ENCODE data around the gene SORCS2.

Gene SORCS2

GRCh38 chr4:7546152-7546808 is 353.9 kb downstream of the SORCS2 start:
- ChIA-PET CTCF (no interaction called here), POLR2A (no interaction called here)
- H3K9me3 ChIP-seq (ENCODE audit: control insufficient read depth, insufficient read depth, low read depth, low read length): no peaks in the 10 kb centered on the region
- H3K27ac ChIP-seq (ENCODE audit: extremely low read depth, low read depth, low read length): no peak overlapping the region
- H3K4me3 ChIP-seq (ENCODE audit: low read depth, low read length): no peak overlapping the region
- H3K36me3 ChIP-seq (ENCODE audit: control insufficient read depth in 2 of 2, insufficient read depth in 1 of 2, low read length in 2 of 2): no peaks in the 10 kb centered on the region
- no peaks in the 10 kb centered on the region for H3K4me1 ChIP-seq (ENCODE audit: control insufficient read depth, insufficient read depth, low read length)
- TF ChIP-seq KLF9 (tag by site-specific recombination; IDR thresholded peaks at IDR 0.05; ENCODE audit: low read depth) (no peak), ZBTB49 (tag by site-specific recombination; IDR thresholded peaks at IDR 0.05; ENCODE audit: low read depth) (no peak), ZNF561 (tag by site-specific recombination; IDR thresholded peaks at IDR 0.05; ENCODE audit: borderline replicate concordance) (no peak), ZSCAN23 (tag by site-specific recombination; IDR thresholded peaks at IDR 0.05) (no peak), ZNF629 (tag by site-specific recombination; IDR thresholded peaks at IDR 0.05) (no peak), ZFP37 (tag by site-specific recombination; IDR thresholded peaks at IDR 0.05) (no peak), ZNF354C (tag by site-specific recombination; IDR thresholded peaks at IDR 0.05; ENCODE audit: borderline replicate concordance, low read depth) (no peak), ZNF488 (tag by site-specific recombination; IDR thresholded peaks at IDR 0.05) (no peak), ZNF549 (tag by site-specific recombination; IDR thresholded peaks at IDR 0.05) (no peak), SALL2 (tag by site-specific recombination; IDR thresholded peaks at IDR 0.05; ENCODE audit: borderline replicate concordance) (no peak), GLIS1 (tag by site-specific recombination; IDR thresholded peaks at IDR 0.05) (no peak), ZNF16 (tag by site-specific recombination; IDR thresholded peaks at IDR 0.05; ENCODE audit: low read depth) (no peak)

DNA sequence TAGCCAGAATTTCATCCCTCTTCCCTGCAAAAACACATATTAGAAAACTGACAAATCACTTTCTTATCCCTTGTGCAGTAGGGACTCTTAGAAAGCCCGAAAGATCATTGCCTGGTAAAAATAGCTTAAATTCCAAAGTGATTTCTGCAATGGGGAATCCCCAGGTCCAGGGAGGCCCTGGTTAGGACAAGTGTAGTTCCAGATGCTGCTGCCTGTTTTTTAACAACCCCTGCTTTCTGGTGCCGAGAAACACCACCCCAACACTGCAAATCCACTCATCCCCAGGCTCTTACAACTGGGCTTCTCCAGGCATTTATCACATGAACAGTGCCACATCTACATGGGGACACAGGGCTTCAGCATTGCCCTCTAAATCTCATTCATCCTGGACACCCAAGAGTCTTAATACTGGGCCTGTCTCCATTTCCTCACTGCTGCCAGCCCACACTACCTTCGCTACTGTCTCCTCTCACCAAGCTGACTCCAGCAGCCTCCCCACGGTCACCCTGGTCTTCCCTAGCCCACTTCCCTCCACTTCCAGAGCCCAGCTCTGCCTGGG is 354.6 kb downstream of the SORCS2 start:
- H3K4me1 ChIP-seq (ENCODE audit: control insufficient read depth, insufficient read depth, low read length): no peaks in the 10 kb centered on the region
- CTCF ChIA-PET: no interaction called here
- H3K9me3 ChIP-seq (ENCODE audit: control insufficient read depth, insufficient read depth, low read depth, low read length): no peaks in the 10 kb centered on the region
- H3K4me3 ChIP-seq (ENCODE audit: low read depth, low read length): no peak overlapping the region
- no peak overlapping the region for H3K27ac ChIP-seq (ENCODE audit: extremely low read depth, low read depth, low read length)
- H3K36me3 ChIP-seq (ENCODE audit: control insufficient read depth in 2 of 2, insufficient read depth in 1 of 2, low read length in 2 of 2): no peaks in the 10 kb centered on the region
- POLR2A ChIA-PET: no interaction called here
- no peak for TF ChIP-seq ZNF324 (tag by site-specific recombination; IDR thresholded peaks at IDR 0.05)
- TF ChIP-seq ZNF623 (tag by site-specific recombination; IDR thresholded peaks at IDR 0.05): no peak
- TF ChIP-seq ZNF677 (tag by site-specific recombination; IDR thresholded peaks at IDR 0.05): no peak
- no peak for TF ChIP-seq ZNF391 (tag by site-specific recombination; IDR thresholded peaks at IDR 0.05; ENCODE audit: borderline replicate concordance, low read depth)
- TF ChIP-seq ZNF624 (tag by site-specific recombination; IDR thresholded peaks at IDR 0.05): no peak
- no peak for TF ChIP-seq ZNF16 (tag by site-specific recombination; IDR thresholded peaks at IDR 0.05; ENCODE audit: low read depth)
- no peak for TF ChIP-seq ZNF350 (tag by site-specific recombination; IDR thresholded peaks at IDR 0.05)
- TF ChIP-seq ZNF121 (tag by site-specific recombination; IDR thresholded peaks at IDR 0.05): no peak
- no peak for TF ChIP-seq OSR2 (tag by site-specific recombination; IDR thresholded peaks at IDR 0.05)
- TF ChIP-seq MEIS1 (CRISPR knock-in tag; IDR thresholded peaks at IDR 0.05; ENCODE audit: borderline replicate concordance): no peak
- TF ChIP-seq ZNF791 (tag by site-specific recombination; IDR thresholded peaks at IDR 0.05): no peak

Measured in HEK293 (cell line).